Liver (tissue), 9 donors: ENCODE measurements around the gene CACNA2D1. TPM values are rescaled to one million over a fixed set of nuclear protein-coding genes. Genes with fewer than 3 reads are reported as not detected.

Source experiments
- DNase-seq: peaks from one replicate; pipeline ENCODE4 v3.0.0-alpha.2; 2017; ENCODE audit warnings: low spot score
- H3K27ac ChIP-seq, 2 donors: one replicate each; pipeline ENCODE4 v1.7.0; 2013; ENCODE audit warnings: inconsistent platforms in 2 of 2, low read length in 2 of 2, control low read depth in 1 of 2, low read depth in 1 of 2, mild to moderate bottlenecking in 1 of 2
- H3K27me3 ChIP-seq, 4 donors: one replicate each; pipeline versions ENCODE4 v1.6.1 to v1.7.0; 2013; ENCODE audit warnings: low read length in 3 of 4, inconsistent platforms in 1 of 4, mild to moderate bottlenecking in 1 of 4, moderate library complexity in 1 of 4; ENCODE audit not compliant: control insufficient read depth in 4 of 4, insufficient read depth in 4 of 4
- H3K36me3 ChIP-seq, 4 donors: one replicate each; pipeline versions ENCODE4 v1.6.1 to v1.7.0; 2013; ENCODE audit warnings: low read length in 3 of 4, mild to moderate bottlenecking in 3 of 4, low read depth in 1 of 4, moderate library complexity in 1 of 4; ENCODE audit not compliant: control insufficient read depth in 4 of 4, insufficient read depth in 3 of 4
- H3K4me1 ChIP-seq, 4 donors: one replicate each; pipeline versions ENCODE4 v1.6.1 to v1.7.0; 2013; ENCODE audit warnings: low read length in 3 of 4, mild to moderate bottlenecking in 3 of 4, moderate library complexity in 1 of 4; ENCODE audit not compliant: control insufficient read depth in 4 of 4, insufficient read depth in 4 of 4
- H3K4me3 ChIP-seq, 3 donors: one replicate each; pipeline versions ENCODE4 v1.6.1 to v1.7.0; 2013; ENCODE audit warnings: low read length in 3 of 3, control low read depth in 1 of 3, low read depth in 1 of 3, mild to moderate bottlenecking in 1 of 3
- H3K9ac ChIP-seq, 2 donors: one replicate each; pipeline ENCODE4 v1.7.0; 2013; ENCODE audit warnings: low read length in 2 of 2, mild to moderate bottlenecking in 2 of 2, moderate library complexity in 2 of 2, control low read depth in 1 of 2, low read depth in 1 of 2
- H3K9me3 ChIP-seq, 4 donors: one replicate each; pipeline versions ENCODE4 v1.6.1 to v1.7.0; 2013; ENCODE audit warnings: low read length in 3 of 4; ENCODE audit not compliant: control insufficient read depth in 4 of 4
- CTCF ChIP-seq: fragments of 150-350 bp; IDR thresholded peaks from 2 replicates; pipeline ENCODE4 v1.5.1; 2017; ENCODE audit warnings: improper control_type of control experiment, low read depth, low read length; ENCODE audit not compliant: missing input control
- EGR1 ChIP-seq, 2 donors: IDR thresholded peaks; 2 replicates each; pipeline ENCODE4 v1.6.1; 2016 to 2018; ENCODE audit warnings: antibody characterized with exemption in 2 of 2, low read depth in 2 of 2
- FOXA1 ChIP-seq: IDR thresholded peaks from 2 replicates; pipeline ENCODE4 v1.6.1; 2016; ENCODE audit warnings: antibody characterized with exemption
- FOXA2 ChIP-seq: IDR thresholded peaks from 2 replicates; pipeline ENCODE4 v1.6.1; 2016; ENCODE audit warnings: antibody characterized with exemption
- GABPA ChIP-seq, 2 donors: IDR thresholded peaks in 1 of 2; conservative IDR thresholded peaks in 1 of 2; 2 replicates each; pipeline ENCODE4 v1.6.1; 2016; ENCODE audit warnings: antibody characterized with exemption in 2 of 2, mild to moderate bottlenecking in 1 of 2, moderate library complexity in 1 of 2
- HNF4A ChIP-seq, 2 donors: conservative IDR thresholded peaks; 2 replicates each; pipeline ENCODE4 v1.6.1; 2016; ENCODE audit warnings: antibody characterized with exemption in 2 of 2, mild to moderate bottlenecking in 2 of 2
- JUND ChIP-seq, 2 donors: IDR thresholded peaks; 2 replicates each; pipeline ENCODE4 v1.6.1; 2016; ENCODE audit warnings: antibody characterized with exemption in 2 of 2
- NR2F2 ChIP-seq: IDR thresholded peaks from 2 replicates; pipeline ENCODE4 v1.6.1; 2016; ENCODE audit warnings: antibody characterized with exemption
- RAD21 ChIP-seq, 2 donors: IDR thresholded peaks; 2 replicates each; pipeline ENCODE4 v1.6.1; 2016; ENCODE audit warnings: antibody characterized with exemption in 2 of 2, mild to moderate bottlenecking in 2 of 2
- REST ChIP-seq: IDR thresholded peaks from 2 replicates; pipeline ENCODE4 v1.6.1; 2016; ENCODE audit warnings: antibody characterized with exemption, mild to moderate bottlenecking
- RXRA ChIP-seq, 2 donors: IDR thresholded peaks; 2 replicates each; pipeline ENCODE4 v1.6.1; 2017 to 2018; ENCODE audit warnings: antibody characterized with exemption in 2 of 2, mild to moderate bottlenecking in 1 of 2
- SP1 ChIP-seq: IDR thresholded peaks from 2 replicates; pipeline ENCODE4 v1.6.1; 2018; ENCODE audit warnings: antibody characterized with exemption, mild to moderate bottlenecking
- TAF1 ChIP-seq: conservative IDR thresholded peaks from 2 replicates; pipeline ENCODE4 v1.6.1; 2016; ENCODE audit warnings: antibody characterized with exemption, mild to moderate bottlenecking
- YY1 ChIP-seq: IDR thresholded peaks from 2 replicates; pipeline ENCODE4 v1.6.1; 2016; ENCODE audit warnings: antibody characterized with exemption, mild to moderate bottlenecking
- WGBS: extraction: QIAGEN DNeasy Blood & Tissue Kit; methylation state at CpG from one replicate; pipeline ENCODE4 v1.1.7; 2013; 5-methylcytosine and 5-hydroxymethylcytosine counted together
- polyA plus RNA-seq, 2 donors: library from polyadenylated mRNA; stranded (reverse) in 1 of 2; unstranded in 1 of 2; fragments of 200-250 nt in 1 of 2; fragments of >200 nt in 1 of 2; fragmentation: Nextera tagmentation in 1 of 2; extraction: Ambion mirVana in 1 of 2; gene quantifications; one replicate each; pipeline versions ENCODE4 v1.2.1 to v1.2.3, GENCODE V29; 2013 to 2015
- total RNA-seq, 2 donors: library from RNA; depleted of rRNA; stranded (reverse); fragments of >200 nt; gene quantifications; one replicate each; pipeline ENCODE4 v1.2.3, GENCODE V29; 2014
- TF ChIP-seq, protein P1 (sequence below): IDR thresholded peaks from 2 replicates; pipeline ENCODE4 v1.6.1; 2016; ENCODE audit warnings: antibody characterized with exemption
- TF ChIP-seq, protein P2 (sequence below): IDR thresholded peaks from 2 replicates; pipeline ENCODE4 v1.6.1; 2016; ENCODE audit warnings: antibody characterized with exemption
- TF ChIP-seq, protein P3 (sequence below): IDR thresholded peaks from 2 replicates; pipeline ENCODE4 v1.6.1; 2016; ENCODE audit warnings: antibody characterized with exemption
- donor health status: healthy.
- donor health status: healthy.
- donor health status: healthy.
- donor health status: healthy.
- donor health status: healthy.

Gene CACNA2D1
- total and polyA plus RNA-seq, 4 donors = 0.42 to 2.3 (median 0.94) TPM

- Histone ChIP-seq H3K9ac (no peak overlapping the region), H3K36me3 (no peaks in the 10 kb centered on the region), H3K27ac (no peak overlapping the region), H3K4me3 (no peak overlapping the region), H3K9me3 (no peaks in the 10 kb centered on the region), H3K4me1 (no peaks in the 10 kb centered on the region), H3K27me3 (peaks cover 0 to 3% (median 0%) of the 10 kb centered on the region in 4 donors)
- DNase-seq = no peak
- TF ChIP-seq TAF1 (no peak), HNF4A (conservative IDR thresholded peaks at IDR 0.05) (no peak), CTCF (no peak), FOXA1 (no peak), REST (no peak), YY1 (no peak), RXRA (IDR thresholded peaks at IDR 0.05) (no peak), RAD21 (IDR thresholded peaks at IDR 0.05) (no peak), EGR1 (IDR thresholded peaks at IDR 0.05; ENCODE audit: low read depth in 2 of 2) (no peak), GABPA (IDR thresholded peaks at IDR 0.05 in 1 of 2, conservative IDR thresholded peaks at IDR 0.05 in 1 of 2) (no peak), FOXA2 (no peak), SP1 (no peak), JUND (IDR thresholded peaks at IDR 0.05) (no peak), NR2F2 (no peak)
- TF ChIP-seq, protein P1, sequence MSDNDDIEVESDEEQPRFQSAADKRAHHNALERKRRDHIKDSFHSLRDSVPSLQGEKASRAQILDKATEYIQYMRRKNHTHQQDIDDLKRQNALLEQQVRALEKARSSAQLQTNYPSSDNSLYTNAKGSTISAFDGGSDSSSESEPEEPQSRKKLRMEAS = no peak
- TF ChIP-seq, protein P2, sequence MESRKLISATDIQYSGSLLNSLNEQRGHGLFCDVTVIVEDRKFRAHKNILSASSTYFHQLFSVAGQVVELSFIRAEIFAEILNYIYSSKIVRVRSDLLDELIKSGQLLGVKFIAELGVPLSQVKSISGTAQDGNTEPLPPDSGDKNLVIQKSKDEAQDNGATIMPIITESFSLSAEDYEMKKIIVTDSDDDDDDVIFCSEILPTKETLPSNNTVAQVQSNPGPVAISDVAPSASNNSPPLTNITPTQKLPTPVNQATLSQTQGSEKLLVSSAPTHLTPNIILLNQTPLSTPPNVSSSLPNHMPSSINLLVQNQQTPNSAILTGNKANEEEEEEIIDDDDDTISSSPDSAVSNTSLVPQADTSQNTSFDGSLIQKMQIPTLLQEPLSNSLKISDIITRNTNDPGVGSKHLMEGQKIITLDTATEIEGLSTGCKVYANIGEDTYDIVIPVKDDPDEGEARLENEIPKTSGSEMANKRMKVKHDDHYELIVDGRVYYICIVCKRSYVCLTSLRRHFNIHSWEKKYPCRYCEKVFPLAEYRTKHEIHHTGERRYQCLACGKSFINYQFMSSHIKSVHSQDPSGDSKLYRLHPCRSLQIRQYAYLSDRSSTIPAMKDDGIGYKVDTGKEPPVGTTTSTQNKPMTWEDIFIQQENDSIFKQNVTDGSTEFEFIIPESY = no peak
- TF ChIP-seq, protein P3, sequence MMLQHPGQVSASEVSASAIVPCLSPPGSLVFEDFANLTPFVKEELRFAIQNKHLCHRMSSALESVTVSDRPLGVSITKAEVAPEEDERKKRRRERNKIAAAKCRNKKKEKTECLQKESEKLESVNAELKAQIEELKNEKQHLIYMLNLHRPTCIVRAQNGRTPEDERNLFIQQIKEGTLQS = no peak
- 68% methylated on average over 1 of the region's 1 CpG for WGBS
These were observed 172.7 kb downstream of the CACNA2D1 start for GRCh38 chr7:82270870-82271269.

DNA sequence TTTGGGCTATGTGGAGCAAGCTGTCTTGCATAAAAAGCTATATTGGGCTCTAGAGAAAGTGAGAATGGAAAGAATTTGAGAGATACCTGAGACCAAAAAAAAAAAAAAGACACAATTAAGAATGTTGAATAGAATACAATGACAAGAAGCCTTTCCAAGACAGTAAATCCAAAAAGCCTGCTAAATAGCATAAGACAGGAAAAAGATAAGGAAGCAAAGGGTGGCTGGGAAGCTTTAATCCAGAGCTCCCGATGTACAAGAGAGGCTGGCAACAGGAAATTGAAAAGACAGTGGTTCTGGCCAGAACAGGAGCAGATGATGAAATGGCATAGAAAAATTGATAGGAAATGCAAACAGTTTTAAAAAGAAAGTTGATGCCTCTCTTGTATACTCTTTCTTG is 174.9 kb downstream of the CACNA2D1 start:
- Histone ChIP-seq H3K36me3 (no peaks in the 10 kb centered on the region), H3K9ac (no peak overlapping the region), H3K4me1 (no peaks in the 10 kb centered on the region), H3K27ac (no peak overlapping the region), H3K4me3 (no peak overlapping the region), H3K9me3 (no peaks in the 10 kb centered on the region), H3K27me3 (peaks cover 0 to 4% (median 0%) of the 10 kb centered on the region in 4 donors)
- TF ChIP-seq, protein P1 = no peak
- 30% methylated on average over 1 of the region's 1 CpG for whole genome bisulfite sequencing
- DNase-seq = no peak
